Measurements from ENCODE around the gene NTRK3.

- TF ChIP-seq CTCF (optimal IDR thresholded peaks at IDR 0.05 in 1 of 3, IDR thresholded peaks at IDR 0.05 in 1 of 3, conservative IDR thresholded peaks at IDR 0.05 in 1 of 3; ENCODE audit: extremely low read depth in 1 of 3, insufficient read depth in 2 of 3, low read length in 3 of 3): no peak
- no peak for TF ChIP-seq EZH2 (IDR thresholded peaks at IDR 0.05; ENCODE audit: low read length)
These were observed 285.5 kb downstream of the NTRK3 start for GRCh38 chr15:87971076-87971475.
